ENCODE results near the gene EGR4. TPM values are rescaled to one million over a fixed set of nuclear protein-coding genes. Genes with fewer than 3 reads are reported as not detected.

The EGR4 gene
- total and polyA plus RNA-seq, 2 experiments from 2014 or later = 0.23 TPM; not detected in 1

DNA sequence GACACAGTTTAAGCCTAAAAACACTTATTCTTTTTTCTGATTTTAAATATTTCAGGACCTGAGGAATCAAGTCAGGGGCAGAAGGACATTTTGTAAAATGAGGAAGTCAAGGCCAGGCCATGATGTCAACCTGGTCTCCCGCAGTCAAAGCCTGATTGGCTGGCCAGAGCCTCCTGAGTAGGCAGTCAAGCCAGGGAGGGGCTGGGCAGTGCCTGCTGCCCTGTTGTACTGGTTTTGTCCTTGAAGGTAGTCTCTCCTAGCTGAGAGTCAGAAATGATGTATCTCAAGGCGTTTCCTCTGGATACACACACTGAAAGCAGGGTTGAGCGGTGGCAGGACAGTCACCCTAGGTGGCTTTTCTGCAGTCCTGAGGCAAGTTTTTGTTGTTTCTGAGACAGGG lies 39.4 kb downstream of the EGR4 start:
- peaks cover 11% of the 10 kb centered on the region; the same call in 1 of the 2 replicates for H3F3A ChIP-seq (replicated peaks; ENCODE audit: low read depth)
- no peak for TF ChIP-seq EZH2phosphoT487 (IDR thresholded peaks at IDR 0.05; ENCODE audit: unreplicated experiment)
- TF ChIP-seq, protein P1, sequence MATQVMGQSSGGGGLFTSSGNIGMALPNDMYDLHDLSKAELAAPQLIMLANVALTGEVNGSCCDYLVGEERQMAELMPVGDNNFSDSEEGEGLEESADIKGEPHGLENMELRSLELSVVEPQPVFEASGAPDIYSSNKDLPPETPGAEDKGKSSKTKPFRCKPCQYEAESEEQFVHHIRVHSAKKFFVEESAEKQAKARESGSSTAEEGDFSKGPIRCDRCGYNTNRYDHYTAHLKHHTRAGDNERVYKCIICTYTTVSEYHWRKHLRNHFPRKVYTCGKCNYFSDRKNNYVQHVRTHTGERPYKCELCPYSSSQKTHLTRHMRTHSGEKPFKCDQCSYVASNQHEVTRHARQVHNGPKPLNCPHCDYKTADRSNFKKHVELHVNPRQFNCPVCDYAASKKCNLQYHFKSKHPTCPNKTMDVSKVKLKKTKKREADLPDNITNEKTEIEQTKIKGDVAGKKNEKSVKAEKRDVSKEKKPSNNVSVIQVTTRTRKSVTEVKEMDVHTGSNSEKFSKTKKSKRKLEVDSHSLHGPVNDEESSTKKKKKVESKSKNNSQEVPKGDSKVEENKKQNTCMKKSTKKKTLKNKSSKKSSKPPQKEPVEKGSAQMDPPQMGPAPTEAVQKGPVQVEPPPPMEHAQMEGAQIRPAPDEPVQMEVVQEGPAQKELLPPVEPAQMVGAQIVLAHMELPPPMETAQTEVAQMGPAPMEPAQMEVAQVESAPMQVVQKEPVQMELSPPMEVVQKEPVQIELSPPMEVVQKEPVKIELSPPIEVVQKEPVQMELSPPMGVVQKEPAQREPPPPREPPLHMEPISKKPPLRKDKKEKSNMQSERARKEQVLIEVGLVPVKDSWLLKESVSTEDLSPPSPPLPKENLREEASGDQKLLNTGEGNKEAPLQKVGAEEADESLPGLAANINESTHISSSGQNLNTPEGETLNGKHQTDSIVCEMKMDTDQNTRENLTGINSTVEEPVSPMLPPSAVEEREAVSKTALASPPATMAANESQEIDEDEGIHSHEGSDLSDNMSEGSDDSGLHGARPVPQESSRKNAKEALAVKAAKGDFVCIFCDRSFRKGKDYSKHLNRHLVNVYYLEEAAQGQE (IDR thresholded peaks at IDR 0.05; ENCODE audit: unreplicated experiment) = no peak
- Mint-ChIP-seq H3K27ac (no peak overlapping the region), H3K36me3 (ENCODE audit: low read depth) (peaks cover 51% of the 10 kb centered on the region), H3K4me3 (no peak overlapping the region), H3K9me3 (no peaks in the 10 kb centered on the region), H3K4me1 (peaks cover 18% of the 10 kb centered on the region; the same call in 2 of the 3 replicates), H3K27me3 (ENCODE audit: insufficient read depth, low read depth, poor library complexity) (peaks cover 8% of the 10 kb centered on the region)
- no peak overlapping the region for H2AFZ ChIP-seq
- H3K27ac ChIP-seq (ENCODE audit: low read depth) = no peak overlapping the region
- H3K9me2 ChIP-seq (ENCODE audit: insufficient read depth) = no peaks in the 10 kb centered on the region
- peaks cover 34% of the 10 kb centered on the region for H4K20me1 ChIP-seq (replicated peaks; ENCODE audit: insufficient read depth)
- H3K36me3 ChIP-seq (ENCODE audit: insufficient read depth) = peaks cover 13% of the 10 kb centered on the region
- DNase-seq (ENCODE audit: low spot score) (no peak), ATAC-seq (peak; percentile 5; the same call in 1 of the 3 replicates)
- peaks cover 5% of the 10 kb centered on the region; the same call in 1 of the 2 replicates for H3K4me1 ChIP-seq (ENCODE audit: insufficient read depth)
- no peaks in the 10 kb centered on the region for H3K27me3 ChIP-seq (ENCODE audit: insufficient read depth)
- no peaks in the 10 kb centered on the region for H3K79me2 ChIP-seq (replicated peaks; ENCODE audit: insufficient read depth)
- no peak overlapping the region for H3K4me2 ChIP-seq
- no peak overlapping the region for H3K4me3 ChIP-seq

DNA sequence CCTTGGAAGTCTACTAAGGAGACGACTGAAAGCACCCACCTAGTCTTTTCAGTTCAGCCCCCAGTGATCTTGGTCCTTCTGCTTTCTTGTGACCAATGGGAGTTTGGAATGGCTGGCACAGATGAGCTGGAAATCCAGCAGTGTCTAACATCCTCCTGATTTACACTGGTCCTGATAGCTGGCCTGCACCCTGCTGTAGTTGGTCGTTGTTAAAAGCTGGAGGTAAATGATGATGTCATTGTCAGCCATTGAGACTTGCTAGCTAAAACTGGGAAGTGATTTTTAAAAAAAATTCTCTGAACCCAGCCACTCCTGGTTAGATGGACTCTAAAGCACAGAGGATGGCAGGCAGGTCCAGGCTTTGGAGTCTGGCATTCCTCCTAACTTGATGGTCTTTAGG lies 39.9 kb downstream of the EGR4 start:
- Histone ChIP-seq H3K36me3 (ENCODE audit: insufficient read depth) (peaks cover 18% of the 10 kb centered on the region), H3K79me2 (replicated peaks; ENCODE audit: insufficient read depth) (no peaks in the 10 kb centered on the region), H4K20me1 (replicated peaks; ENCODE audit: insufficient read depth) (peaks cover 40% of the 10 kb centered on the region), H3K4me2 (no peak overlapping the region), H3K4me1 (ENCODE audit: insufficient read depth) (peaks cover 5% of the 10 kb centered on the region; the same call in 1 of the 2 replicates), H3K9me2 (ENCODE audit: insufficient read depth) (no peaks in the 10 kb centered on the region), H3K4me3 (no peak overlapping the region), H3K27me3 (ENCODE audit: insufficient read depth) (no peaks in the 10 kb centered on the region), H3F3A (replicated peaks; ENCODE audit: low read depth) (peaks cover 11% of the 10 kb centered on the region; the same call in 1 of the 2 replicates), H2AFZ (no peak overlapping the region), H3K27ac (ENCODE audit: low read depth) (no peak overlapping the region)
- Mint-ChIP-seq H3K4me3 (no peak overlapping the region), H3K27ac (no peak overlapping the region), H3K9me3 (no peaks in the 10 kb centered on the region), H3K27me3 (ENCODE audit: insufficient read depth, low read depth, poor library complexity) (peaks cover 8% of the 10 kb centered on the region), H3K4me1 (peaks cover 18% of the 10 kb centered on the region; the same call in 2 of the 3 replicates), H3K36me3 (ENCODE audit: low read depth) (peaks cover 55% of the 10 kb centered on the region)
- ATAC-seq (no peak), DNase-seq (ENCODE audit: low spot score) (no peak)
- TF ChIP-seq, protein P2, sequence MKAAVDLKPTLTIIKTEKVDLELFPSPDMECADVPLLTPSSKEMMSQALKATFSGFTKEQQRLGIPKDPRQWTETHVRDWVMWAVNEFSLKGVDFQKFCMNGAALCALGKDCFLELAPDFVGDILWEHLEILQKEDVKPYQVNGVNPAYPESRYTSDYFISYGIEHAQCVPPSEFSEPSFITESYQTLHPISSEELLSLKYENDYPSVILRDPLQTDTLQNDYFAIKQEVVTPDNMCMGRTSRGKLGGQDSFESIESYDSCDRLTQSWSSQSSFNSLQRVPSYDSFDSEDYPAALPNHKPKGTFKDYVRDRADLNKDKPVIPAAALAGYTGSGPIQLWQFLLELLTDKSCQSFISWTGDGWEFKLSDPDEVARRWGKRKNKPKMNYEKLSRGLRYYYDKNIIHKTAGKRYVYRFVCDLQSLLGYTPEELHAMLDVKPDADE (IDR thresholded peaks at IDR 0.05) = no peak
- TF ChIP-seq EZH2 (IDR thresholded peaks at IDR 0.05; ENCODE audit: low read depth, unreplicated experiment) (no peak), ZNF462 (CRISPR knock-in tag; IDR thresholded peaks at IDR 0.05) (no peak), STAT1 (IDR thresholded peaks at IDR 0.05; ENCODE audit: unreplicated experiment) (no peak), ZNF331 (CRISPR knock-in tag; IDR thresholded peaks at IDR 0.05; ENCODE audit: low read depth) (no peak), POLR2AphosphoS5 (IDR thresholded peaks at IDR 0.05; ENCODE audit: low read depth) (no peak), JUNB (IDR thresholded peaks at IDR 0.05; ENCODE audit: unreplicated experiment) (no peak)

Data from GM23338 (cell line).